ENCODE results near the gene NTSR1.
A peak's percentile ranks its signal among the peaks of the same experiment; 100 is the strongest.

NTSR1 gene

DNA sequence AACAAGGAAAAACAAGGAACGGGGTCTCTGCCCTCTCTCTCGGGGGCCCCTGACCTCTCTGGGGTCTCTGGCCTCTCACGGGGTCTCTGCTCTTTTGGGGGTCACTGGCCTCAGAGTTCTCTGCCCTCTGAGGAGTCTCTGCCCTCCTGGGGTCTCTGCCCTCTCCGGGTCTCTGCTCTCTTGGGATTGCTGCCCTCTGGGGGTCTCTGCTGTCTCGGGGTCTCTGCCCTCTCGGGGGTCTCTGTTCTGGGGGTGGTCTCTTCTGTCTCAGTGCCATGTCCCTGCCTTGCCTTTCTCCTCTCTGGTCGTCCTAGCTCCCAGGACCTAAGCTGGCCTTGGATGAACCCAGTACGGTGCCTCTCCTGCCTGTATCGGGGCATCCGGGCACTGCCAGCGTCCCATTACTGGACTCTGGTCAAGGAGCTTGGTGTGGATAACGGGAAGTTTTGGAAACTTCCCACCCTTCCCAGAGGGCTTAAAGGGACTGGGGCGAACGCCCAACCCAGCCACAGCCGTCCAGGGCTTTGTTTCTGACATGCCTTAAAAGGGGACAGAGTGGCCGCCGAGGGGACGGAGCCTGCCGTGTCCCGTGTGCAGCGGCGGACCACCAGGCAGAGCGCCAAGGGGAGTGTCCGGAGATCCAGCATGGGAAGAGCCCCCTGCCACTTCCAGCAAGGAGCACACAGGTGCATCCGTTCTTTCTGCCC, 62.9 kb downstream of the NTSR1 start:
- DNase-seq (ENCODE audit: low read depth in 3 of 3): no peak

DNA sequence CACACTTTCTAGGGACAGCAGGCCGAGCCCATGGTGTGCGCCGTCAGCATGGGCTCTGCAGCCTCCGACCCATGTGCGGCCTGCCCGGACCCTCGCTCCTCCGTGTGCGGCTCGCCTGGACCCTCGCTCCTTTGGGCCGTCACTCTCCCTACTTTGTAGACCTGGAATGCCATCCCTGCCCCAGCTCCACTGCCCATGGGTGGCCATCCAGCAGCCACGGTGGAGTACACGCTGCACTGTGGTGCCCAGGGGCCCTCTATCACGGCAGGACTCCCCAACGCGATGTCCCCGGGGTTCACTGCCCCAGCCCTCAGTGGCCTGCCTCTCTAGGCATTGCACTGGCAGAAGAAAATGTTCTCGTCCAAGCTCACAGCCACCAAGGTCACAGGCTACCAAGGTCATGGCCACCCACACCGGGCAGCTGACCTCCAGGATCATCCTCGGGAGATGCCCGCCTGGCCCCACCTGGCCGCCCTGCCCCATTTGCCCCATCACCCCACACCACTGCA, 63.5 kb downstream of the NTSR1 start:
- no peak for DNase-seq (ENCODE audit: low read depth in 3 of 3)

DNA sequence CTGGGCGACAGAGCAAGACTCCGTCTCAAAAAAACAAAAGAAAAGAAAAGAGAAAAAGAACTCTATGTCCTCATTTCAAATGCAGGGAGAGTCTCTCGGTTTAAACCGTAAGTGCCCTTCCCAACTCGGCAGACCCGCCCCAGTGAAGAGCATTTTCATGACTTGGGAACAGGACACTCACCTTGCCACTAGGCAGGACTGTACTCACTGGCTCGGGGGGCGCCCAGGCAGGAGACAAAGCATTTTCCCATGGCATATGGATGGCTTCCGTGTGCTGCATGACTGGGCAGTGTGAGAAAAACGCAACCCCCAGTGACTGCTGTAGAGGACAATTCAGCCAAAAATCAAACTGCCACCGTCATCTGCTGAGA, 64.0 kb downstream of the NTSR1 start:
- DNase-seq (ENCODE audit: low read depth in 3 of 3): no peak

DNA sequence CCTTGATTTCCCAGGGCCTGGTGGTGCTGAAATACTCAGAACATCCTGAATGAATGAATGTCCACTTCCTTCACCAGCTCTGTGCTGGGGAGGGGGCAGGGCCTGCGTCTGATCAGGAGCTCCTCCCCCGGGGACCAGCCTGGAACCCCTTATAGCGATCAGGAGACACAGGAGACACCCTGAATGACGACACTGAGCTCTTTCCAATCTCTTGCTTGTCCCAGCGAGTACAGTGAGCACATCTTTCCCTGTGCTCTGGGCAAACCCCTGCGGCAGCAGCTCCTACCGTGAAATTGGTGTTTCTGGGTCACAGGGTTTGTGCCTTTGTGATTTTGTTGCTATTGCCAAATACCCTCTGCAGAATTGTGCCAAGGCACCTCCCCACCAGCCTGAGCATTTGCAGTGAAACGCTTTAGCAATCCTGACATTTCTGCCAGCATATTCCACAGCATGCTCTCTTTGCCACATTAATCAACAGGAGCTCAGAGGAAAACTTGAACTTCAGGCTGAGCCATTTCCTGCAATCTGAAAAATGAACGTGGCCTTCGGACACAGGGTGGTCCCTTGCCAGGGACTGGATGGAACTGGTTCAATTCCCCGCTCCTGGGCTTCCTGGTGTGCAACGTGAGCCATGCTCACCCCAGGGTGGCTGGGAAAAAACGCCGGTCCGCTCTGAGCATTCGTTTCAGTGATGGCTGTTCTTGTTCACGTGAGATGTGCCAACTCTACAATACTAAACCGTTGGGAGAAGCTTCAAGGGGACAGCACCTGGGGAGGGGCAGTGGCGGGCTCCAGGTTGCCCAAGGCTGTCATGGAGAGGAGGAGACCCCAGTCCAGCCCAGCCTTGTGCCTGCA, 64.6 kb downstream of the NTSR1 start:
- DNase-seq (ENCODE audit: low read depth in 3 of 3): no peak

- DNase-seq (ENCODE audit: low read depth in 3 of 3): no peak
Observed at GRCh38 chr20:62773845-62774714, 65.4 kb downstream of the NTSR1 start.

DNA sequence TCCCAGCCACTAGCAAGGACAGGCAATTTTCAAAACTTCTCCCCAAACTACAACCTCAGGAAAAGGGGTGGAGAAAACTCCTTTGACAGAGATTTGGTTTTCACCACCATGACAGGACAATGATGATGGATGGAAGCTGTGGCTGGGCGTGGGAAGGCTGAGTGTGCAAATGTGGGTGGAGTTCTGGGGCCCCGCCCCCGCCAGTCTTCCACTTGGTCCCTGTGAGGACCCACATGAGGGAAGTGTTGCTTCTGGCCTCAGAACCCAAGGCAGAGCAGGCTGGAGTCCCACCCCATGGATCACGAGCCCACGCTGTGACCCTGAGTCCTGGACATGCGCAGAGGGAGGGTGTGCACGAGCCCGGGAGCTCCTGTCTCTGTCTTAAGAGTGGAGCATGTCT, 66.1 kb downstream of the NTSR1 start:
- DNase-seq (ENCODE audit: low read depth in 3 of 3): peak in 1 of 3 experiments; percentile 43

GRCh38 chr20:62775206-62775605, 66.6 kb downstream of the NTSR1 start:
- no peak for DNase-seq (ENCODE audit: low read depth in 3 of 3)

GRCh38 chr20:62776035-62776691, 67.5 kb downstream of the NTSR1 start:
- DNase-seq (ENCODE audit: low read depth in 3 of 3): no peak

DNA sequence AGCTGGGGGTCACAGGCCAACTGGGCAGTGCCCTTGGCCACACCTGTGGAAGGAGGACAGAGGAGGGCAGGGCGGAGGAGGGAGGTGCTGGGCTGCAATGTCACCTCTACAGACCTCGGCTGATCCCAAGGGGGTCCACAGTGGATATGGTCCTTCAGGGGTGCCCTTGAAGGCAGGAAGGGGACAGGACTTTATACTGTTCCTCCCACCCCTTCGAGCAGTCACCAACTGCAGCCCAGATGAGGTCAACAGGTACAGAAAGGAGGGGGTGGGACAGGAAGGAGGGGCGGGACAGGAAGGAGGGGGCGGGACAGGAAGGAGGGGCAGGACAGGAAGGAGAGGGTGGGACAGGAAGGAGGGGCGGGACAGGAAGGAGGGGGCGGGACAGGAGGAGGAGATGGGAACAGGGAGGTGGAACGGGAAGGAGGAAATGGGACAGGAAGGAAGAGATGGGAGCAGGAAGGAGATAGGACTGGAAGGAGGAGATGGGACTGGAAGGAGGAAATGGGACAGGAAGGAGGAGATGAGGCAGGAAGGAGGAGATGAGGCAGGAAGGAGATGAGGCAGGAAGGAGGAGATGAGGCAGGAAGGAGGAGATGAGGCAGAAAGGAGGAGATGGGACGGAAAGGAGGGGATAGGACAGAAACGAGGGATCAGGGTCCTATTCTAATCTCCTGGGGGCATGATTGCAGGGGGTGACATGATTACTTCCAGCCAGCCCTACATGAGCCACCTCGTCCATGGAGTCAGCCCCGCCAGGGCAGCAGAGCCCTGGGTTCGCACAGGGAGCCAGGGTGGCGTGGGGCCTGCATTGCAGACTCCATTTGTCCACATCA, 68.3 kb downstream of the NTSR1 start:
- peak; percentile 23 to 69 (median 36) for DNase-seq (ENCODE audit: low read depth in 3 of 3)

GRCh38 chr20:62777528-62777830, 68.8 kb downstream of the NTSR1 start:
- DNase-seq (ENCODE audit: low read depth in 3 of 3): no peak

- DNase-seq (ENCODE audit: low read depth in 3 of 3): no peak
Observed at GRCh38 chr20:62778058-62778457, 69.4 kb downstream of the NTSR1 start.

GRCh38 chr20:62778601-62779416, 70.2 kb downstream of the NTSR1 start:
- no peak for DNase-seq (ENCODE audit: low read depth in 3 of 3)

DNA sequence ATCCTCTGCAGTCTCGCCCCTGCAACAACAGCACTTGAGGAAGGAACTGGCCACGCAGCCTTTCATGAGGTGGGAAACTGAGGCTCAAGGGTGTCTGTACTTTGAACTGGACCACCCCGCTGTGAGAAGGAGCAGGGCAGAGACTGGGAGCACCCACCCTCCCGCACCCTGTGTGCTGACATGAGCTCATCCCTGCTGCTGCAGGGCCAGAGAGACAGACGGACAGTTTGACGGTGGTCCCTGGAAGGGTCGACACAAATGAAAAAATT, 70.7 kb downstream of the NTSR1 start:
- no peak for DNase-seq (ENCODE audit: low read depth in 3 of 3)

GRCh38 chr20:62780204-62780603, 71.6 kb downstream of the NTSR1 start:
- DNase-seq (ENCODE audit: low read depth in 3 of 3): no peak

DNA sequence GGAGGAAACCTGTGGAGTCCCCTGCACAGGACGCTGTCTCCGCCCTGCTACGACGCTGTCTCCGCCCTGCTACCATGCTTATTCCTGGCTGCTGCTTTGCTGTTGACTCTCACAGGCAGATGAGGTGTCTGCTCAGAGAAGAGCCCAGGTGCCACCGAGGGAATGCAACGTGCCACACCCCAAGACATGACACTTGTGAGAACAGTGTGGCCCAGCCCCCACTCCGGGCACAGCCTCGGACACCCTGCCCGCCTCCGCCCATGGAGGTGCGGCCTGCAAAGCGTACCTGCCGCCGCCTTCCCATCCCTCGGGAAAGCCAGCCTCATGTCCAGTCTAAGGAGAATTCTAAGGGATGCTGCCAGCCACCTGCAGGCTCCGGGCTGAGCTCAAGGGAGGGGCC, 72.1 kb downstream of the NTSR1 start:
- no peak for DNase-seq (ENCODE audit: low read depth in 3 of 3)

- no peak for DNase-seq (ENCODE audit: low read depth in 3 of 3)
Observed at GRCh38 chr20:62782149-62782892, 73.7 kb downstream of the NTSR1 start.

GRCh38 chr20:62782893-62783278, 74.2 kb downstream of the NTSR1 start:
- no peak for DNase-seq (ENCODE audit: low read depth in 3 of 3)

DNA sequence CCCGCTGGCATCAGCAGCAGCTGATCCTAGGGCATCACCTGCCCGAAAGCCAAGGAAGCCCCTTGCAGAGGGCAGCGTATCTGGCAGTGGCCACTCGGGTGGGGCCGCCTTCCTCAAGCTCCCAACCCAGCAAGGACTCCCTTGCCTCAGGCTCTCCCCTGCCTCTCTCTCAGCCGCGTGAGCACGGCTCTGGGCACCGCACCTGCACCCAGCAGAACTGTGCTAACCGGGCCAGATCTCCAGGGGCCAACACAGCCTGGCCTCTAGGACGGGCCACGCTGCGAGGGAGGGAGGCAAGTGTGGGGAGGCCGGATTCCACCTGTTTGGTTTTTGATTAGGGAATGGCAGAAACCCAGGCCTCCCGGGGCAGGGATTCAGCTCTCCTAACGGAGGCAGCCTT, 75.9 kb downstream of the NTSR1 start:
- DNase-seq (ENCODE audit: low read depth in 3 of 3): no peak

- DNase-seq (ENCODE audit: low read depth in 3 of 3): no peak
Observed at GRCh38 chr20:62785393-62785792, 76.8 kb downstream of the NTSR1 start.

- DNase-seq (ENCODE audit: low read depth in 3 of 3): no peak
Observed at GRCh38 chr20:62786157-62786556, 77.5 kb downstream of the NTSR1 start.

Measured in stimulated activated CD4-positive, alpha-beta T cell treated with anti-CD3 and anti-CD28 coated beads, TNF-alpha, amount 100 ng/mL, for 24 hours (primary cell).